ENCODE measurements around the gene GAPDHS.

The GAPDHS gene

DNA sequence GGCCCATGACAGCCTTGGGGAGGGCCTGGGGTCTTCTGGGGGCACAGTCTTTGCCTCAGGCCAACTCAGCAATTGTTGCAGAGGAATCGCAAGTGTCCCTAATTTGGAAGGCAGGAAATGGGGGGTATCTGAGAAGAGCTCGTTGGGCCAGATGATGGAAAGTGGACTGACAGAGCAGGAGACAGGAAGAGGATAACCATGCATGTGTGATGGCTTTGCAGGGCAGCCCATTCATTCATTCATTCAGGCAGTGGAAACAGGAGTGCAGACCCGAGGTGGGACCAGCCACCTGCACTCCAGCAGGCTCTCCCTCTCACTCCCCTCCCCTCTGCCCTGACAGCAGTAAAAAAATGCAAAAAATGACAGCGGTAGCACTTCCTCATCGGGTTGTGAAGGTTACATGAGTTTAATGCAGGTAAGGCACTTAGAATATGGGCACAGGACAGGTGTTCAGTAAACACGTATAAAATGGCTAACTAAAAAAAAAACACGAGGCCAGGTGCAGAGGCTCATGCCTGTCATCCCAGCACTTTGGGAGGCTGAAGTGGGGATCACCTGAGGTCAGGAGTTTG lies 7.2 kb downstream of the GAPDHS start:
- no peak for DNase-seq

DNA sequence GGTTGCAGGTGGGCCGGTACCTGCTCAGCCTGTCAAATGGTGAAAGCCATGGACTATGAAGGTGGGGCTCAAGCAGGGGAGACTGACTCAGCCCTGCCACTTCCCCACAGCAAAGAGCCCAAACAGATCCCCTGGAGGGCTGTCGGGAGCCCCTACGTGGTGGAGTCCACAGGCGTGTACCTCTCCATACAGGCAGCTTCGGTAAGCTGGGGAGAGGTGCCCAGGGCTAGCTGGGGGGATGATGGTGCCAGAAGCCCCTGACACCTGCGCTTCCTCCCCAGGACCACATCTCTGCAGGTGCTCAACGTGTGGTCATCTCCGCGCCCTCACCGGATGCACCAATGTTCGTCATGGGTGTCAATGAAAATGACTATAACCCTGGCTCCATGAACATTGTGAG lies 9.0 kb downstream of the GAPDHS start:
- DNase-seq = no peak

DNA sequence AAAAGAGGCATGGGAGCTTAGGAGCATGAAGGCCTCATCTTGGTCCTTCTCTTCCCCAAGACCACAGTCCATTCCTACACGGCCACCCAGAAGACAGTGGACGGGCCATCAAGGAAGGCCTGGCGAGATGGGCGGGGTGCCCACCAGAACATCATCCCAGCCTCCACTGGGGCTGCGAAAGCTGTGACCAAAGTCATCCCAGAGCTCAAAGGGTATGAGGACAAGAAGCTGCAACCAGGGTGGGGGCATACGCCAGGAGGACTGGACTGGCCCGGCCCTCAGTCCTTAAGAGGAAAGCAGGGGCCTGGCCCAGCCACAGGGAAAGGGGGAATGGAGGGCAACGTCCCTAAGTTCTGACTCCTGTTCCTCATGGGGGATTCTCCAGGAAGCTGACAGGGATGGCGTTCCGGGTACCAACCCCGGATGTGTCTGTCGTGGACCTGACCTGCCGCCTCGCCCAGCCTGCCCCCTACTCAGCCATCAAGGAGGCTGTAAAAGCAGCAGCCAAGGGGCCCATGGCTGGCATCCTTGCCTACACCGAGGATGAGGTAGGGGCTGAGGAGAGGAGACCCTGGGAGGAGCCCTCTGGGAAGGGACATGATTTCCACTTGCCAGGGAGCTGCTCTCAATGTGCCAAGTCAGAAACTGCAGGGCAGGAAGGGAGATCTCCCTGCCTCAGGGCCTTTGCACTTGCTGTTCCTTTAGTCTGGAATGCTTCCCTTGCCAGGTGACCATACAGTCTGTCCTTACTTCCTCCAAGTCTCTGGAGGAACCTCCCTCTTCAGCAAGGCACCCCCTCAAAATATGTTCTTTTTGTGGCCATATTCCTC lies 10.2 kb downstream of the GAPDHS start:
- no peak for DNase-seq

DNA sequence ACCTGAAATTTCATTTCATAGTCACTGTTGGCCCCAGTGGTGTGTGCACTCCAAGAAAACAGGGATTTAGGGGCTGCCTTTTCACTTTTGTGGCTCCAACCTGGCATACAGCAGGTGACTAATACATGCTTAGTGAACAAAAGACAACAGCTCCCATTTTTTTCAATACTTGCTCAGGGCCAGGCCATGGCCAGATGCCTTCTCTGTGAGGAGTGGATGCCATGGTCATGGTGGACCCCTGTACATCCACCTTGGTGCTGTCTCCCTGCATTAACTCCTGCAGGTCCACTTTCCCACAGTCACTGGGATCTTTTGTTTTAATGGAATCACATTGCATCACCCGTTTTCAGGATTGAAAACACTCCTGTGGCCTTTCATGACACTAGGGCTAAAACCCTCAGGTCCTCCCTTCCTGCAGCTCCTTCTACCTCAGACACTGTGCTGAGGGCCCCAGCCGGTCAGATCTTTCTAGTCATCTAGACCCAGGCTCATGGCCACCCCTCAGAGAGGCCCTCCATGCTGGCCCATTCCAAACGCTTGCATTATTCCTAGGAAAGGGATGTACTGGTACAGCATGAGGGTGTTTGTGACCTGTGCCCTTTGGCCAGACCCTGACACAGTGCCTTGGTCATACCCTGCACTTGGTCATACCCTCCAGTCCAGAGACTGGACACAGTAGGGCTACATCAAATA lies 11.0 kb downstream of the GAPDHS start:
- DNase-seq = no peak

DNA sequence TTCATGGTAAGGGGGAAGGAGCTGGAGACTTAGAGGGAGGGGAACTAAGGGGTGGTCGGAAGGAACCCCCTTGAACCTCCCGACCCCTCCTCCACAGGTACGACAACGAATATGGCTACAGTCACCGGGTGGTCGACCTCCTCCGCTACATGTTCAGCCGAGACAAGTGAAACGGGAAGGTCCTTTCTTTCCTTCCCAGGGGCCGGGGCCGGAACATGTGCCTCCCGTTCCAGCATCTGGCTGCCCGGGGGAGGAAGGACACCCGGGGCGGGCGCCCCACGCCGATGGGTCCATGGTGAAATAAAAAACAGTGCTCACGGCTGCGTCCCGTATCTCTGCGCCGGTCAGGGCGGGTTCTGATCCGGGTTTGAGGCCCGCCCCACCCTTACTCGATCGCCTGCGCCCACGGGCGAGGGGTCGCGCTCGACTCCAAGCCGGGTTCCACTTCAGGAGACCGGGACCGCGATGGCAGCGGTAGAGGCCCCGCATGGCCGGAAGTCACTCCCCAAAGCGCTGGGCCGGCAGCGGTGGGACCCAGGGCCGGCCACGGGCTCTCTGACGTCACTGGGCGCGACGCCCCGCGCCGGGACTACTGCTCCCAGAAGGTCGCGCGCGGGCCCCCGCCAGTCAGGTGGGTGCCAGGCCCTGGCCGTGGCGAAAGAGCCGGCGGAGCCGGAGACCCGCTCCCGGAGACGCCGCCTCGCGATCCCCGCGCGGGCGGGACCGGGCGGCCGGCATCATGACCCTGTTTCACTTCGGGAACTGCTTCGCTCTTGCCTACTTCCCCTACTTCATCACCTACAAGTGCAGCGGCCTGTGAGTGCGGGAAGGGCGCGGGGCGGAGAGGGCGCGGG lies 12.0 kb downstream of the GAPDHS start, which contains the start of gene TMEM147:
Gene TMEM147 (plus strand): TSS at position 626 of the 854 bp plus-strand sequence. CDS start 114 bp downstream, at position 740.
- DNase-seq = peak; percentile 72 to 89 (median 78)

DNA sequence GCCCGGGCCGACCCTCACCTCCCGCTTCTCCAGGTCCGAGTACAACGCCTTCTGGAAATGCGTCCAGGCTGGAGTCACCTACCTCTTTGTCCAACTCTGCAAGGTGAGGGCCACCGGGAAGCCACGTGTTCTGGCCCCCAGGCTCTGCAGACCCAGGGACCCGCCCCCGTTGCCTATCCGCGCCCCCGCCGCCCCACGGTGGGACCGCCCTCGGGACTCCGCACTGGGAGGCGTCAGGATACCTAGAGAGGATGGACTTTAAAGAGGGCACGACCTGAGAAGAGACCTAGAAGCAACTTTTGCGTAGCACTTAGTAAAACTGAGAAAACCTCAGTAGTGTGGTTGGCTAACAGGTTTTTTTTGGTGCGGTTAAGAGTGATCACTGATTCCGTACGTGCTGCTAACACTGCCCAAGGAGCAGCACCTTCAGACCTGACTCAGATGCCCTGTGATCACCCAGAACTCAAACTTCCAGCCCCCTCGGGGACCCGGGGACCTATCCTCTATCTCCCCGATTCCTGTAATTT lies 12.7 kb downstream of the GAPDHS start:
- peak in 2 of 3 experiments; percentile 23 to 60 for DNase-seq

GRCh38 chr19:35546532-35546931 lies 13.3 kb downstream of the GAPDHS start:
- no peak for DNase-seq

- DNase-seq = peak; percentile 51 to 78 (median 77)
Measured at GRCh38 chr19:35549174-35549788, 16.0 kb downstream of the GAPDHS start.

DNA sequence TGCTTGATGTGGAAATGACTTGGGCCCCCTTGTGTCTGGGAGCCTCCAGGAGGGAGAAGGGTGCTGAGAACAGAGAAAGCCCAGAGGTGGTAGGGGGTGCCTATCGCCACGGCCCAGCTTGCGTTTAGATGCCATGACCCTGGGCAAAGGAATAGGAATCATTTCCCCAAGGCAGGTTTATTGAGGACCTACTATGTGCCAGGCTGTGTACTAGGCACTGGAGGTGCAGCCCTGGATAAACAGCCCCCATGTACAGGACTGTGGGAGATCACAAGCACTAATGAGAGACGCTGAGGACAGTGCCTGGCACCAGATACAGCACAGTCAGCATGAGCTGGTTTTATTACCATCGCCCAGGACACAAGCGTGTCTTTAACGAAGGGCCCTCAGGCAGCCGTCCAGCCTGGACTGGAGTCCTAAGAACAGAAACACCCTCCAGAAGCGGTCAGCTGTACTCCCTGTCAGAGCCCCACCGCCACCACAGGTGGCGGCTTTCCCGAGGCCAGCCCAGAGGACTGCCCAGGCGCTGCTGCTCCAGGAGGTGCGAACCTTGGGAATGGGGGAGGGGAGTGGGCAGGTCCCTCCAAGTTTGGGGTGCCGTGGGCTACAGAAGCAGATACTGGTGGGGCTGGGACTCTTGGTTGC lies 16.7 kb downstream of the GAPDHS start:
- no peak for DNase-seq

- no peak for DNase-seq
Measured at GRCh38 chr19:35551091-35551810, 18.0 kb downstream of the GAPDHS start.

DNA sequence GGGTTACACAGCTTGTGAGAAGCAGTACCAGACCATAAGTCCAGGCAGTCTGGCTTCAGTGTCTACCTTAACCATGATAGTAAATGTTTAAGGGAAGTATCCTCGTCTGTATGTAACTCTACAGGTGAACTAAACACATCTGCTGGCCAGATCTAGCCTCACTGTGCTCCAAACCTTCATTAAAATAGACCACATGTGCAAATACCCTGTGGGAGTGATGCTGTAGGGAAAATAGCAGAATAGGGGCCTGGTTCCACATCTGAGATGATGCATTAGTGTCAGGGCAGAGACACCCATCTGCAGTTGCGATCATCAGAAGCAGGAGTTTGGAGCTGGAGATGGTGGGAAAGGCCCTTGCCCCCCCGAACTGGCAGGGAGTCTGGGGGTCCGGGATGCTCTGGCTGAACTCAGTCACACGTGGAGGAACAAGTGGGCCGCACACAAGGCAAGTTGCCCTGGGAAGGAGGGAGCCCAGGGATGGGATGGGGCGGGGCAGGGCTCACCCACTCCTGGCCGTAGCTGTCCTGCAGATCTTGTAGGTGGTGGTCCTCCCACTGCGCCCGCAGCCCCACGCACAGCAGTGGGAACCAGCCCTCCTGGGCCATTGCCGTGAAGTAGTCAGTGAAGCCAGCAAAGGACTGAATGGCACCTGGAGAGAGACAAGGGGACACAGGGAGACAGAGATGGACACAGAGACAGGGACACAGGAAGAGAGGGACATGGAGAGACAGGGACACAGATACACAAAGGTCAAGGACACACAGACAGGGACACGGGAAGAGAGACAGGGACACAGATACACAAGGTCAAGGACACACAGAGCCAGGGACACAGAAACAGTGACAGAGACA lies 19.5 kb downstream of the GAPDHS start:
- no peak for DNase-seq

- no peak for DNase-seq
Measured at GRCh38 chr19:35553385-35554000, 20.2 kb downstream of the GAPDHS start.

DNA sequence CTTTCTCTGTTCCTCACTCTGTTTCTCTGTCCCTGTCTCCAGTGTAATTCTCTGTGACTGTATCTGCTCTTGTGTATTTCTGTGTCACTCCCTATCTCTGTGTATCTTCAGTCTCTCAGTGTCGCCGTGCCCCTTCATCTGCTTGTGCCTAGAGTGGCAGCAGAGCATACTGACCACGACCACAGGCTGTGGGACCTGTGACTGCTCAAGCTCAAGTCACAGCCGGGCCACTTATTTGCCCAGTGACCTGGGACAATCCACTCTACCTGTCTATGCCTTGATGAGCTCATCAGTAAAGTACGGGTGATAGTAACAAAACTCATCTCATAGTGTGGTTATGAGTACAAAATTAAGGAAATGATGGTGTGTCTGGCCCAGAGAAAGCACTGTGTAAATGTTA lies 20.8 kb downstream of the GAPDHS start:
- no peak for DNase-seq

DNA sequence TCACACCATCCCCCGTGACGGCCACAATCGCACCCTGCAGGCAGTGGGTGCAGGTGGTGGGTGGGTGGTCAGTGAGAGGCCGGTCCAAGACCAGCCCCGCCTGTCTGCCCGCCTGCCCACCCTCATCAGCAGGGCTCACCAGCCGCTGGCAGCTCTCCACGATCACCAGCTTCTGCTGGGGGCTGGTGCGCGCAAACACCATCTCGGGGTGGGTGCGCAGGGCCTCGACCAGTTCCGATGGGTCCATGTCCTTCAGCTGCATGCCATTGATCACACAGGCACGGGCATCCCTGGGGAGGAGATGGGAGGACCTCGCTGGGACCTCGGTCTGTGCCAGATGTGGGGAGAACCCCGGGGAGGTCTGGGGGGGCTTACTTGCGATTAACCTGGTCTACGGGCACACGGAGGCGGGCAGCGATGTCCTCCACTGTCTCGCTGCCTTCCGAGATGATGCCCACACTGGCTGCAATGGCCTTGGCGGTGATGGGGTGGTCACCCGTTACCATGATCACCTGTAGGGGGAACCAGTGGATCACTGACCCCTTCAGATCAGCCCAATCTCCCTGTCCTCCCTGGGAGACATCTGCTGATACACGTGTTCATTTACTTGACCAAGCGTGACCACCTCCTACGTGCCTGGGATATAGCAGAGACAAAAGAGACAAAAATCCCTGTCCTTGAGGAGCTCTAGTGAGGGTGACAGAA lies 22.2 kb downstream of the GAPDHS start:
- DNase-seq = peak in 1 of 3 experiments; percentile 51

DNA sequence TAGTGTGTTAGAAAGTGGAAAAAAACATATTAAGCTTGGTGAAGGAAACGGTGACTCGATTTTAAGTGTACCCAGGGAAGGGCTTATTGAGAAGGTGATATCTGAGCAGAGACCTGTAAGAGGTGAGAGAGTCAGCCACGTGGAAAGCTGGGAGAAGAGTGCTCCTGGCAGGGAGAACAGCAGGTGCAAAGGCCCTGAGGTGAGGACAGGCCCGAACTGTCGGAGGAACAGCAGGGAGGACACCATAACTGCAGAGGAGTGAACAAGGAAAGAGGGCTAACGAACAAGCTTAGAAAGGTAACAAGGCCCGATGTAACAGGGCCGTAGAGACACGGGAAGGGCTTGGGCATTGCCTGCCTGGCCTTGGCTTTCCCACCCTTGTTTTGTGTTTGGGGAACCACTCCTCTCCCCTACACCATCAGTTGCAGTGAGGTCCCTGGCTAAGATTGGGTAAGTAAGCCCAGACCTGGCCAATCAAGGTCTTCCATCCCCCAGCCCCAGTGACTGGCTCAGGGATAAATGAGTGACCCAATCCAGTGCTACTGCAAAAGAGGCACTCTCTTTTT lies 22.9 kb downstream of the GAPDHS start:
- no peak for DNase-seq

GRCh38 chr19:35556846-35557538 lies 23.7 kb downstream of the GAPDHS start:
- no peak for DNase-seq

DNA sequence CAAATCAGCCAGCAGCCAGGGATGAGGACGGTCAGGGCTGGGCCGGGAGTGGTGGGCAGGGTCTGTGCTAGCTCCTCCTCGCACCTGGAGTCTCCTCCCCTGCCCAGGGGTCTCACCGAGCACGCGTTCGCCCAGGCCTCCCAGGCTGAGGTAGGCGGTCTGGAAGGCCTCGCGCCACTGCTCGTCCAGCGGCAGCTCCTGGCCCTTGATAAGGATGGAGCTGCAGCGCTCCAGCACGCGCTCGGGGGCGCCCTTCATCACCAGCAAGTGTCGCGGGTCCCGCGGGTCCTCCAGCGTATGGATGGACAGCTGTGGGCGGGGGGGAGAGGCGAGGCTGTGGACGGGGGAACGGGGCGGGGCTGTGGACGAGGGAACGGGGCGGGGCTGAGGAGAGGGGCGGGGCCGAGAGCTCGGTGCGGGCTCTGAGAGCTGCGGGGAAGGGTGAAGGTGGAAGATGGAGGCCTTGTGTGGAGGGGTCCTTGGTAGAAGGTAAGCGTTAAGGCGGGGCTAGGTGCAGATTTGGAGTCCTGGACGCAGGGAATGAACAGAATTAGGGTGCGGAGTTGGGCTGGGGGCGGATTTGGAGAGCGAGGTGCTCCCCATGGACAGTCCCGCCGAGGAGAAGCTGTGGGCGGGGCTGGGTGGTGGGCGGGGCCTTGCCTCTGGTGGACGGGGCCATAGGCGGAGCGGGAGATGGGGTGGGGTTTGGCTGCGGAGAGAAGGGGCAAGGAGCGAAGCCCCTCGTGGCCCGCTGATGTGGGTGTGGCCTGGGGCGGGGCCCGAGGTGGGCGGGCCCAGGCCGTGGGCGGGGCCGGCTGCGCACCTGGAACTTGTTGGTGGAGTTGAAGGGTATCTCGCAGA lies 24.5 kb downstream of the GAPDHS start:
- DNase-seq = peak; percentile 27 to 87 (median 79)

Measured in NCI-H1417 (cell line).